T47D (cell line): Measurements from ENCODE around the gene STX3.
A peak's percentile ranks its signal among the peaks of the same experiment; 100 is the strongest.

Source experiments
- DNase-seq, 2 experiments: peaks; one replicate each; pipeline versions ENCODE4 v3.0.0 to v3.0.0-alpha.2; 2011 to 2012; ENCODE audit warnings: low read depth in 1 of 2, low spot score in 1 of 2
- JUND ChIP-seq: IDR thresholded peaks from 2 replicates; pipeline ENCODE4 v1.6.1; 2012; ENCODE audit warnings: low read depth
- in situ Hi-C: cut with HindIII; loops from 2 replicates; pipeline ENCODE4 v1.10.0; 2016; ENCODE audit warnings: low sequenced_read_pairs, low pct_unique_long_range_greater_than_20kb

Gene STX3

DNA sequence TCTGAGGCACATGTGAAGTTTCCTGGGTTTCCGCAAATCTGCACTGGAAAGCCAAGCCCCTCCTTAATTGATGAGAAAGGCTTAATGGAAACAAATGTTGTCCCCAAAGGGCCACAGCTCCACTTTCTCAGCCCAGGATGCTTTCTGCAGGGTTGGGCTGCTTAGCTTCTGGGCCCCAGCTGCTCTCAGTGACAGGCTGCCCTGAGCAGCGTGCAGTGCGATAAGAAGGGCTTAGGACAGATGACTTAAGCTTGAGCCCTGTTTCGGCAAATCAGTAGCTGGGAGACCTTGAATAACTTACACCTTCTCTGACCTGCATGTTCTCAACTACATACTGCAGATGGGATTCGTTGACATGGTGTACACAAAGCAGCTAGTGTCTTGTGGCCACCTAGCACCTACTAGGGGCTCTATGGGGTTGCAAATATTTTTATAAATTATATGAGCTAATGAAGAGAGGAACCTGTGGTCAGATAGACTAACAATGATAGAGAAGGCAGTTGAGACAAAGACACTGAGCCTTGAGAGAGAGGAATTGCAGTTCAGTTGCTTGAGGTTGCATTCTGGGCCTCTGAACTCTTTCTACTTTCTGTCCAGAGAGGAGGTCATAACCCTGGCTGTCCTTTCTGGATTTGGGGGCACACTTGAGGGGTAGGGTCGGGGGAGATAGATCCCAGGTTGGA, 11.5 kb downstream of the STX3 start:
- TF ChIP-seq JUND, result no peak
- in situ Hi-C loops, result no loop called here
- DNase-seq, result no peak

DNA sequence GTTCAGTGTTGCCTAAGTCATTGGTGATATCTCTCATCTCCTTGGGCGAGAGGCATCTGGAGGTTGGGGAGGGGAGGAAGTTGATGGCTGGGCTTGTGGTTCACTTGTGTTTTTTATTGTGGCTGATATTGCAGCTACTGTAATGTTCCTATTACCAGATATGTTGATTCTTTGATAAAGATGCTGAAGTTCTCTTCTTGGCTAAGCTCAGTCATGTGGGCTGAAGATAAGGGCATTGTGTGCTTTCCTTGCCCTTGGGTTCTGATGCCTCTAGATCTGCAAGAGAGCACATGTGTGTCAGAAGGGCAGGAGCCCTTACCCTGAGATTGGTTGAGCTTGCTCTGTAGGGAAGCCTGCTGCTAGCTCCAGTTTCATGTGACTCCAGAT, 12.0 kb downstream of the STX3 start:
- in situ Hi-C loops, result no loop called here
- TF ChIP-seq JUND, result no peak
- DNase-seq, result no peak

DNA sequence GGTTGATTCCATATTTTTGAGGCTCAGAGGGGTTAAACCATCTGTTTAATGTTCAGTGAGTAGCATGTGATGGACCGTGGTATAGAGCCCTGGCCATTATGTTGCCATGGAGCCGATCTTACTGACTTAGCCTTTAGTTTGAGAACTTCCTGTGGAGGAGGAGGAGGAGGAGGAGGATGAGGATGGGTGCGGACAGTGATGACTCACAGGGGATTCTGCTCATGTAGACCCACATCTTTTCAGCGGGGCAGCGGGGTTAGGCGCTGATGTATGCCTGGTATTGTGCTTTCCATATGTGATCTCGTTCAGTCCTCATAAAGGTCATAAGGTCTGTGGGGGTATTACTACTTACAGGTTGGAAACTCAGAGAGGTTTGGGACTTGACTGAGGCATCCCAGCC, 13.9 kb downstream of the STX3 start:
- no peak for DNase-seq
- in situ Hi-C loops, result no loop called here
- TF ChIP-seq JUND, result no peak

- in situ Hi-C loops, result no loop called here
- DNase-seq, result no peak
- no peak for TF ChIP-seq JUND
Observed at GRCh38 chr11:59769828-59770227, 14.7 kb downstream of the STX3 start.

DNA sequence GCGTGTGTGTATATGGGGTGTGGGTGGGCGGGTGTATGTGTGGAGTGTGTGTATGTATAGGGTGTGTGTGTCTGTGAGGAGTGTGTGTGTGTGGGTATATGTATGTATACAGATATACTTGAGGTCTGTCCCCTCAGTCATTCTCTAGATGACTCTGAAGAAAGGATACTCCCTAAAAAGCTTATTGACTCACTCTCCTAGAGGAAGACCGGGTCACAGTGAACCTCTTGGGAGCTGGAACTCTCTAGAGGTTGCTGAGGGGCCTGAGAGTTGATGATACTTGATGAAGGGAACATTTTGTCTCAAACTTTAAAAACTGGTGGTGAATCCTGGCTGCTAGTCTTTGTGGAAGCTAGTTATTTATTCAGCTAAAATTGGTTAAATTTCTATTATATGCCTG, 15.1 kb downstream of the STX3 start:
- no peak for TF ChIP-seq JUND
- in situ Hi-C loops, result no loop called here

DNA sequence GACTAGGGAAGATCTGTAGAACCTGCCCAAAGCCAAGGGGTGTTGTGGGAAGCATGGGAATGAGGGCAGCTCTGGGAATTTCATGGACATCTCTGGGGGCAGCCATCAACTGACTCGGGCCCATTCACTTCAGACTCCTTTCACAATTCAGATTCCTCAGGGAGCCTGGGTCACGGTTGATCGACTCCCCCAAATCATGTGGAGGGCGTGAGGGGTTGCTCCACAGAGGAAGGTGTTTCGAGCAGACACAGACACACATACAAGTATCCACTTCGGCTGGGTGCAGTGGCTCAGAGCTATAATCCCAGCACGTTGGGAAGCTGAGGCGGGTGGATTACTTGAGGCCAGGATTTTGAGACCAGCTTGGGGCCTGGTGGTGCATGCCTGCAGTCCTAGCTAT, 15.7 kb downstream of the STX3 start:
- DNase-seq, result no peak
- in situ Hi-C loops, result no loop called here
- TF ChIP-seq JUND, result no peak

More for the DNA sequence above, 15.1 kb downstream of the STX3 start:
- no peak for DNase-seq

DNA sequence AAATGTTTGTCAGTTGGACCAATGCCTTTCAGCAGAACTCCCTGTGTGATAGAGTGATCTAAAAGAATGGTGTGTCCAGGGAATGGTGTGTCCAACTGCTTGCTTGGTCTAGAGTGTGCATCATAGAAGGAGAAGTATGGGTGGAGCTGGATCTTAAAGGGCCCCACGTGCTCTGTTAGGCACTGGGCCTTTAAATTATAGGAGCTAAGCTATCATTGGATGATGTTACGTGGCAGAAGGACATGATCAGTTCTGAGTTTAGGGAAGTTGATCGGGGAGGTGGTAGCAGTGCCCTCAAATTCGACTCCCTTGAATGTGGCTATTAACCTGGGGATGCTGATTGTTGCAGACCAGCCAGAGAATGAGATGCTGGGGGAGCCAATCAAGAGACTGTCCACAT, 16.4 kb downstream of the STX3 start:
- DNase-seq, result no peak
- no peak for TF ChIP-seq JUND
- in situ Hi-C loops, result no loop called here

GRCh38 chr11:59773083-59773440, 17.9 kb downstream of the STX3 start:
- DNase-seq, result no peak
- in situ Hi-C loops, result no loop called here
- TF ChIP-seq JUND, result no peak

- peak in 1 of 2 experiments; percentile 51 for DNase-seq
- in situ Hi-C loops, result no loop called here
- TF ChIP-seq JUND, result no peak
Observed at GRCh38 chr11:59776210-59777066, 21.3 kb downstream of the STX3 start.

- no peak for TF ChIP-seq JUND
Observed at GRCh38 chr11:59777104-59777503, 21.9 kb downstream of the STX3 start.

DNA sequence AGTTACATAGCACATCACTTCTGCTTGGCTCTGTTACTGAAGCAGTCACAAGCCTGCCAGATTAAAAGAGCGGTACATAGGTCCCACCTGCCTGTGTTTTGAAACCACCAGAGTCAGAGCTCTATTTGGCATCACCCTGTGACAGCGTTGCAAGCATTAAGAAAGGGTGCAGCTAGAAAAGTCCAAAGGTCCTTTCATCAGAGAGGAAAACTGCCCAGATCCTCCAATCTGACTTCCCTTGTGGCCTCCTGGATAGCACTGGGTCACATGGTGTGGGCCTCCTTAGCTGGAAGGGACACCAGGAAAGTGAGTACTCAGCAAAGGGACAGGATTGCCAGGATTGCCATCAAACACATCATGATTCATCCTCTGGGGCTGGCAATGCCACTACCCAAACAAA, 22.9 kb downstream of the STX3 start:
- in situ Hi-C loops, result no loop called here
- DNase-seq, result no peak
- TF ChIP-seq JUND, result no peak

More at GRCh38 chr11:59777104-59777503, 21.9 kb downstream of the STX3 start:
- DNase-seq, result no peak
- in situ Hi-C loops, result no loop called here

GRCh38 chr11:59779487-59779886, 24.3 kb downstream of the STX3 start:
- no peak for TF ChIP-seq JUND
- DNase-seq, result no peak
- in situ Hi-C loops, result no loop called here

DNA sequence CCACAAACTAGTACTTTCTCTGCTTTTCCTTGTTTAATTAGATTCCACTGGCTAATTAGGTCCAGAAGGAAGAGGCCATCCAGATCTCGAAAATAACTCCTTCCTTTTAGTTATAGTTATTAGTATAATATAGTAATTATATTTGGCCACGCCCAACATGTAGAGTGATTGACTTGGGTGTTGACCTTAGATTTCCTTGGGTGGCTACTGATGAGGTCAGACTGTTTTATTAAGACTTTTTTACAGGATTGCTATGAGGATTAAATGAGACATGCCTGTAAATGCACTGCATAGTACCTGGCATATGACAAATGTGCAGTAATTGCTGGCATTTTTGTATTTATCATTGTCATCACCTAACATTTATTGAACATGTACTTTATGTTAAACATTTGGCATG, 26.9 kb downstream of the STX3 start:
- no peak for DNase-seq
- no peak for TF ChIP-seq JUND
- in situ Hi-C loops, result no loop called here
